ENCODE data around the gene BAK1. TPM values are rescaled to one million over a fixed set of nuclear protein-coding genes. Genes with fewer than 3 reads are reported as not detected.

Gene BAK1
- total RNA-seq: 1 to 10 TPM; 5.3 to 9.4 TPM
- polyA plus RNA-seq (ENCODE audit: insufficient read length in 2 of 2): 10 to 100 TPM; 13.9 to 15.3 TPM
- long read RNA-seq, donor 1, partial matches to known transcripts: 0 of 4 reads
- long read RNA-seq, donor 1, other reads (novel, unspliced or antisense): 0 of 4 reads
- long read RNA-seq, donor 2, partial matches to known transcripts: 0 of 1 reads
- long read RNA-seq, donor 2, other reads (novel, unspliced or antisense): 0 of 1 reads
- long read RNA-seq, donor 3, partial matches to known transcripts: 0 of 2 reads
- long read RNA-seq, donor 3, other reads (novel, unspliced or antisense): 0 of 2 reads
- long read RNA-seq, donor 4, transcript BAK1-202 (6 exons, 2,136 nt): major isoform, 11 of 11 reads
- long read RNA-seq, donor 4, partial matches to known transcripts: 0 of 11 reads
- long read RNA-seq, donor 4, other reads (novel, unspliced or antisense): 0 of 11 reads

DNA sequence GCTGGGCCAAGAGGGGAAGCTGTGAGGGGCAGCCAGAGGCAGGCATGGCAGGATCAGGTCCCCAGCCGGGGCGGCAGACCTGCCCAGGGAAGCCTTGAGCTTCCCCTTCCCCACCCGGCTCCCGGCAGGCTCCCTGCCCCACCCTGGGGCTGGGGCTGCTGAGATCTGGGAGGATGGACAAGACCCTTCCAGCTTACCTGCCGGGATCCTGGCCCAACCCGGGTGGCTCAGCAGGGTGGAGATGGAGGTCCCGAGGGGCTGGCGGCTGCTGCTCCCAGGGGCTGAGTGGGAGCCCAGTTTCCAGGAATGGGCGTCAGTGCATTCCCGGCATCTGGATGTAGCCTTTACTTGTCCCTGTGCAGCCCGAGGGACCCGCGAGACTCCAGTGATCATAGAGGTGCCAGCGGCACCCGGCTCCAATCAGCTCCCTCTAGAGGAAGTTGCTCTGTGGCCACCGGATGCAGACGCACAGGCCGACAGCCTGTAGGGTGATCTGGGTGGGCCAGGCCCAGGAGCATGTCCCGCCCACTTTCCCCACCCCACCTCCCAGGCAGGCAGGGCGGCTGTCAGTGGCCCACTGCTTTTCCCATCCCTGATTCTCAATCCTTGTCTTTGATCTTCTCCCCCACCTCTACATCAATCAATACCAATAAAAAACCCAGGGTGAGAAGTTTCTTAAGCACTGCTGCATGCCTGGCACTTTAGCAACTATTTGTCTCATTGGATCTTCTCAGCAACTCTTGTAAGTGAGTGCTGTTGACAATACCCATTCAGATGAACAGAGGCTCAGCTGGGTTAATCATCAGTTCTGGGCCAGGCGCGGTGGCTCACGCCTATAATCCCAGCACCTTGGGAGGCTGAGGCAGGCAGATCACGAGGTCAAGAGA lies at the start of gene BAK1:
Gene BAK1, minus strand, starts transcription at position 449 of the 887 bp plus-strand sequence. CDS start 2,672 bp downstream, outside the sequence.
- peaks cover 29% of the 10 kb centered on the region for H3K36me3 ChIP-seq (ENCODE audit: control insufficient read depth, insufficient read depth, low read length)
- H3K27ac ChIP-seq (ENCODE audit: low read depth, low read length): peak within 1 kb of the TSS; percentile 69
- 1% methylated on average over 17 of the region's 24 CpGs for WGBS (ENCODE audit: insufficient coverage)
- peak within 1 kb of the TSS; percentile 87 for H3K4me3 ChIP-seq (ENCODE audit: low read depth, low read length)
- DNase-seq (ENCODE audit: low read depth in 4 of 6, low spot score in 6 of 6): peak in 5 of 6 donors; percentile 50 to 96 (median 72)
- no peaks in the 10 kb centered on the region for H3K9me3 ChIP-seq (ENCODE audit: control insufficient read depth, insufficient read depth, low read length)
- H3K4me1 ChIP-seq (ENCODE audit: control insufficient read depth, insufficient read depth, low read length): peaks cover 23% of the 10 kb centered on the region
- no peaks in the 10 kb centered on the region for H3K27me3 ChIP-seq (ENCODE audit: control insufficient read depth, insufficient read depth, low read length)

DNA sequence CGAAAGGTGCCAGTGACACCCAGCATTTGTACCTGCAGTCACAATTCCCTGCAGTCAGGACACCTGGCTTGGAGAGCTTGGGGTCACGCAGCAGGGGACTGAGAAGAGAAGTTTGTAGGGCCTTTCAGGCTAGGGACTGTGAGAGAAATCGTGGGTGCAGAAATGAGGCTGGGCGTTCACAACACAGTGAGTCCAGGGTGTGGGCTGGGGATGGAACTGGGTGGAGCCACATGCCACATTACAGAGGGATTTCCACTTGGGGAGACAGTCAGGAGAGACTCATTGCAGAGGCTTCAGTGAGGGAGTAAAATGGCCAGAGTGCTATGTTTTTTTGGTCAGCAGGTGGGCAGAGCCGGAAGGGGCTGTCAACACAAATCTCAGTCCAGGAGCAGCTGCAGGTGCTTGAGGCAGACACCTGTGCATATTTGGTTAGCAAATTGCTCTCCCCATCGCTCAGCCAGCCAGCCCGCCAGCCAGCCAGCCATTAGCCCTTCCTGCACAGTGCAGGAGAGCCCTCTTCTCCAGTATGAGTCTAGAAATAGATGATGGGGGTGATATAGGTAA lies 48.4 kb upstream of the BAK1 start:
- Histone ChIP-seq H3K4me1 (ENCODE audit: control insufficient read depth, insufficient read depth, low read length) (peaks cover 6% of the 10 kb centered on the region), H3K4me3 (ENCODE audit: low read depth, low read length) (no peak overlapping the region), H3K36me3 (ENCODE audit: control insufficient read depth, insufficient read depth, low read length) (no peaks in the 10 kb centered on the region), H3K9me3 (ENCODE audit: control insufficient read depth, insufficient read depth, low read length) (no peaks in the 10 kb centered on the region), H3K27me3 (ENCODE audit: control insufficient read depth, insufficient read depth, low read length) (peaks cover 10% of the 10 kb centered on the region), H3K27ac (ENCODE audit: low read depth, low read length) (peak overlapping the region; percentile 16)
- WGBS (ENCODE audit: insufficient coverage): 85% methylated on average over 5 of the region's 7 CpGs
- no peak for DNase-seq (ENCODE audit: low read depth in 4 of 6, low spot score in 6 of 6)

GRCh38 chr6:33627876-33628275 lies 47.8 kb upstream of the BAK1 start:
- H3K36me3 ChIP-seq (ENCODE audit: control insufficient read depth, insufficient read depth, low read length): no peaks in the 10 kb centered on the region
- H3K27me3 ChIP-seq (ENCODE audit: control insufficient read depth, insufficient read depth, low read length): peaks cover 13% of the 10 kb centered on the region
- peaks cover 1% of the 10 kb centered on the region for H3K4me1 ChIP-seq (ENCODE audit: control insufficient read depth, insufficient read depth, low read length)
- WGBS (ENCODE audit: insufficient coverage): 82% methylated on average over 2 of the region's 5 CpGs
- no peak overlapping the region for H3K4me3 ChIP-seq (ENCODE audit: low read depth, low read length)
- H3K9me3 ChIP-seq (ENCODE audit: control insufficient read depth, insufficient read depth, low read length): no peaks in the 10 kb centered on the region
- no peak for DNase-seq (ENCODE audit: low read depth in 4 of 6, low spot score in 6 of 6)
- peak overlapping the region; percentile 16 for H3K27ac ChIP-seq (ENCODE audit: low read depth, low read length)

GRCh38 chr6:33624856-33625255 lies 44.8 kb upstream of the BAK1 start:
- Histone ChIP-seq H3K4me3 (ENCODE audit: low read depth, low read length) (no peak overlapping the region), H3K27me3 (ENCODE audit: control insufficient read depth, insufficient read depth, low read length) (peaks cover 40% of the 10 kb centered on the region), H3K9me3 (ENCODE audit: control insufficient read depth, insufficient read depth, low read length) (no peaks in the 10 kb centered on the region), H3K27ac (ENCODE audit: low read depth, low read length) (no peak overlapping the region), H3K36me3 (ENCODE audit: control insufficient read depth, insufficient read depth, low read length) (no peaks in the 10 kb centered on the region), H3K4me1 (ENCODE audit: control insufficient read depth, insufficient read depth, low read length) (peaks cover 27% of the 10 kb centered on the region)
- DNase-seq (ENCODE audit: low read depth in 4 of 6, low spot score in 6 of 6): no peak
- WGBS (ENCODE audit: insufficient coverage): 84% methylated on average over 3 of the region's 4 CpGs

DNA sequence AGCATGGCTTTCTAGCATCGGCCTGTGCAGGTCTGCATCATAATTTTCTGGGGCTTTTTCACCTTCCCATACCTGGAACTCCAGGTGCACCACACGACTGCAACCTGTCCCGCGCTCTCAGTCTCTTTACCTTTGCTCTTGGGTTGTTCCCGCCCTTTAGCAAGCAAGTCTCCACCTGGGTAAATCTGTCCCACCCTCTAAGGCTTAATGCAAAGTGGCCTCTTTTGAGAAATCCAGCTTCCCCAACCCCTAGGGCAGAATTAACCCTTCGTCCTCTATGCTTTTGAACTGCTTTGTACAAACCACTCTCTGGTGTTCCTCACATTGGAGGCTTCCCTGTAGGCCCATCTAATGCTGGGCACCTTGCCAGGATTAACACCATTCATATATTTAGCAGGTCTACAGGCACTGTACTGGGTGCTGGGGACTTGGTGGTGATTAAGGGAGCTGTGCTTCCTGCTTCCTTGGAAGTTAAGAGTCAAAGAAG lies 43.9 kb upstream of the BAK1 start:
- H3K4me1 ChIP-seq (ENCODE audit: control insufficient read depth, insufficient read depth, low read length): peaks cover 33% of the 10 kb centered on the region
- H3K27me3 ChIP-seq (ENCODE audit: control insufficient read depth, insufficient read depth, low read length): peaks cover 46% of the 10 kb centered on the region
- no peak overlapping the region for H3K27ac ChIP-seq (ENCODE audit: low read depth, low read length)
- no peaks in the 10 kb centered on the region for H3K36me3 ChIP-seq (ENCODE audit: control insufficient read depth, insufficient read depth, low read length)
- 75% methylated on average over 5 of the region's 6 CpGs for WGBS (ENCODE audit: insufficient coverage)
- H3K9me3 ChIP-seq (ENCODE audit: control insufficient read depth, insufficient read depth, low read length): no peaks in the 10 kb centered on the region
- H3K4me3 ChIP-seq (ENCODE audit: low read depth, low read length): no peak overlapping the region
- peak in 1 of 6 donors; percentile 72 for DNase-seq (ENCODE audit: low read depth in 4 of 6, low spot score in 6 of 6)

DNA sequence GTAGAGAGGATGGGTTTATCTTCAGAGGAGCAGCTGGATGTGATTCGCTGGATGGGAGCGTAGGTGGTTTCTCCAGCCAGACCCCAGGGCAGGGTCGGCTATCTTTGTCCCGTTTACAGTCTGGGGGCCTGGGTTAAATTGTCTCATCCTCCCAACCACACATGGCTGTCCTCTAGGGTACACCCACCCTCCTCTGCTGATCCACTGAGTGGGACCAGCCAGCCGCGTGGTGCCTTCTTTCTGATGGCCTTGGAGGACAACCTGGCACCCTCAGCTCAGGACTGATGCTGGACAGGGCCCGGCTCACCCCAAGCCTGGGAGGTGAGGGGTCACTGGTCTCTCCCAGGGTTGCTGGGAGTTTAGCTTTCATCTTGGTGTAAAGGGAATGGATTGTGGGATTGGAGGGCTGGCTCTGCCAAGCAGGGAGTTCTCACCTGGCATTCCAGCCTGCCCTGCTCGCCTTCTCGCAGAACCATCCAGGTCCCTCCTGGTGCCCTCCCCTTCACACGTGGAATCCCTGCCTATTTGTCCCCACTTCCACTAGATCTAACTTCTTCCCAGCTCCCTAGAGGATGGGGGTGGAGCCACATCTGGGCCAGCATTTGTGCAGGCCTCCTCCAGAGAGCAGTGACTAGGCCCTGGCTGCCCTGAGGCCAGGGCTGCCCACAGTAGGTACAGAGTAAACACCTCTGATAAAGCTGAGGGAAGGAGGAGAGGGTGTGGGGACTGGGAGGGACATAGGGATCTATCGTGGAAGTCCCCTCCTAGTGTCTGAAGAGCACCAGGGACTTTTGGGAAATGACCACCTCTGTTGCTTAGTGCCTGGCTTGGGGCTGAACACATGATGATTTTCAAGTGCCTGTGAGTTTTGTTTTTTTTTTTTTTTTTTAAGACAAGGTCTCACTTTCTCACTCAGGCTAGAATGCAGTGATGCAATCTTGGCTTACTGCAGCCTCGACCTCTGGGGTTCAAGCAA lies 42.7 kb upstream of the BAK1 start:
- peak overlapping the region; percentile 45 for H3K4me3 ChIP-seq (ENCODE audit: low read depth, low read length)
- H3K9me3 ChIP-seq (ENCODE audit: control insufficient read depth, insufficient read depth, low read length): no peaks in the 10 kb centered on the region
- H3K36me3 ChIP-seq (ENCODE audit: control insufficient read depth, insufficient read depth, low read length): no peaks in the 10 kb centered on the region
- peaks cover 34% of the 10 kb centered on the region for H3K4me1 ChIP-seq (ENCODE audit: control insufficient read depth, insufficient read depth, low read length)
- peaks cover 48% of the 10 kb centered on the region for H3K27me3 ChIP-seq (ENCODE audit: control insufficient read depth, insufficient read depth, low read length)
- H3K27ac ChIP-seq (ENCODE audit: low read depth, low read length): peak overlapping the region; percentile 68
- no peak for DNase-seq (ENCODE audit: low read depth in 4 of 6, low spot score in 6 of 6)
- WGBS (ENCODE audit: insufficient coverage): 71% methylated on average over 9 of the region's 12 CpGs

DNA sequence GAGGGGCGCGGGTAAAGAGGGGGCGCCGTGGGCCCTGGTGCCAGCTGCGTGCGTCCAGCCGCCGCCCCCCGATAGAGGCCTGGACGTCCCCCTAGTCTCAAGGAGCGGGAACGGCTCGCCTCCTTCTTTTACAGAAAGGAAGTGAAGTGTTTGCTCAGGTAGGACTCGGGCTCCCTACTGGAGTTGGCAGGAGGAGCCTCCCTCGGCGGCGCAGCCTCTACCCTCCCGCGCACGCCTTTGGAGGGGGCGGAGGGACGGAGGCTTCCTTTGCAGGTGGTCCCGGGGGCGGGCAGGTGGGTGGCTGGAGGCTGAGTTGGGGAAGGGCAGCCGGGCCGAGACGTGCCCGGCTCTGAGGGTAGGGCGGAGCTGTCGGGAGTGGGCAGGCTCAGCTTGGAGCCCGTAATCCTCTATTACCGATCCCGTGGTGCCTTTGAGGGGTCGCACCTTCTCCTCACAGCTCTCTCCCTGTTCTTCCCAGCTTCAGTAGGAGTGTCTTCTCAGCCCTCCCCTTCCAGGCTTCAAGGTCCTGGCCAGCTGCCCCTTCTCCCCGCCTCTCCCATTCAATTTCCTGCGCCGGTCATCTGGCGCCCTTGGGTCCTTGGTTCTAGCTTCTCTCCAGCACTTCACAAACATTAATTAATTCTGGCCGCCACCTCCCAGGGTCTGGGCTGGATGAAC lies 41.8 kb upstream of the BAK1 start:
- no peaks in the 10 kb centered on the region for H3K9me3 ChIP-seq (ENCODE audit: control insufficient read depth, insufficient read depth, low read length)
- peaks cover 34% of the 10 kb centered on the region for H3K4me1 ChIP-seq (ENCODE audit: control insufficient read depth, insufficient read depth, low read length)
- peaks cover 48% of the 10 kb centered on the region for H3K27me3 ChIP-seq (ENCODE audit: control insufficient read depth, insufficient read depth, low read length)
- WGBS (ENCODE audit: insufficient coverage): 8% methylated on average over 37 of the region's 39 CpGs
- H3K36me3 ChIP-seq (ENCODE audit: control insufficient read depth, insufficient read depth, low read length): no peaks in the 10 kb centered on the region
- peak overlapping the region; percentile 45 for H3K4me3 ChIP-seq (ENCODE audit: low read depth, low read length)
- DNase-seq (ENCODE audit: low read depth in 4 of 6, low spot score in 6 of 6): peak in 1 of 6 donors; percentile 30
- peak overlapping the region; percentile 68 for H3K27ac ChIP-seq (ENCODE audit: low read depth, low read length)

- no peaks in the 10 kb centered on the region for H3K9me3 ChIP-seq (ENCODE audit: control insufficient read depth, insufficient read depth, low read length)
- H3K4me1 ChIP-seq (ENCODE audit: control insufficient read depth, insufficient read depth, low read length): peaks cover 34% of the 10 kb centered on the region
- peak within 1 kb of the TSS; percentile 45 for H3K4me3 ChIP-seq (ENCODE audit: low read depth, low read length)
- H3K27ac ChIP-seq (ENCODE audit: low read depth, low read length): peak within 1 kb of the TSS; percentile 68
- H3K27me3 ChIP-seq (ENCODE audit: control insufficient read depth, insufficient read depth, low read length): peaks cover 48% of the 10 kb centered on the region
- H3K36me3 ChIP-seq (ENCODE audit: control insufficient read depth, insufficient read depth, low read length): no peaks in the 10 kb centered on the region
- WGBS (ENCODE audit: insufficient coverage): under 1% methylated on average over 93 of the region's 99 CpGs
- peak in 1 of 6 donors; percentile 48 for DNase-seq (ENCODE audit: low read depth in 4 of 6, low spot score in 6 of 6)
These were observed 41.0 kb upstream of the BAK1 start, which contains the start of gene ITPR3 for GRCh38 chr6:33620856-33621710. TSS of gene ITPR3 (plus strand) at chr6:33621322. CDS start at chr6:33621603, 281 bp downstream.
